ENCODE results near the gene HIGD2A. TPM values are rescaled to one million over a fixed set of nuclear protein-coding genes. Genes with fewer than 3 reads are reported as not detected.

Gene HIGD2A
- polyA plus RNA-seq, 1 donor from 2014 or later, result 61.8 TPM

- Histone ChIP-seq H3K27me3 (ENCODE audit: insufficient read depth, low read depth, low read length) (no peaks in the 10 kb centered on the region), H3K79me2 (replicated peaks; ENCODE audit: insufficient read depth, low read length) (peaks cover 4% of the 10 kb centered on the region), H4K20me1 (ENCODE audit: insufficient read depth) (no peaks in the 10 kb centered on the region), H3K9ac (ENCODE audit: low read length) (no peak overlapping the region), H3K4me2 (ENCODE audit: low read length) (no peak overlapping the region), H3K9me2 (ENCODE audit: insufficient read depth, low read length) (no peaks in the 10 kb centered on the region), H3K27ac (ENCODE audit: low read length) (no peak overlapping the region), H3K36me3 (ENCODE audit: insufficient read depth, low read length) (no peaks in the 10 kb centered on the region), H3K9me3 (ENCODE audit: low read length) (no peaks in the 10 kb centered on the region), H3K4me3 (ENCODE audit: low read length) (no peak overlapping the region), H3F3A (ENCODE audit: insufficient read depth, low read length, poor library complexity, severe bottlenecking) (no peaks in the 10 kb centered on the region), H2AFZ (ENCODE audit: low read depth, low read length) (no peak overlapping the region)
- TF ChIP-seq EP300 (conservative IDR thresholded peaks at IDR 0.05; ENCODE audit: poor library complexity, severe bottlenecking) (no peak), MXI1 (conservative IDR thresholded peaks at IDR 0.05; ENCODE audit: poor library complexity, severe bottlenecking) (no peak), SMC3 (conservative IDR thresholded peaks at IDR 0.05; ENCODE audit: poor library complexity) (no peak), EZH2 (IDR thresholded peaks at IDR 0.05; ENCODE audit: borderline replicate concordance, insufficient read depth, low read length, poor library complexity, severe bottlenecking) (no peak), POLR2AphosphoS5 (IDR thresholded peaks at IDR 0.05) (no peak), TAF1 (IDR thresholded peaks at IDR 0.05; ENCODE audit: low read depth) (no peak), RAD21 (conservative IDR thresholded peaks at IDR 0.05) (no peak), REST (IDR thresholded peaks at IDR 0.05; ENCODE audit: borderline replicate concordance) (no peak), CTCF (IDR thresholded peaks at IDR 0.05; ENCODE audit: poor library complexity, severe bottlenecking) (no peak)
Measured at GRCh38 chr5:176418251-176418650, 29.7 kb downstream of the HIGD2A start.

GRCh38 chr5:176420086-176420485 is 31.5 kb downstream of the HIGD2A start:
- H3K4me2 ChIP-seq (ENCODE audit: low read length), result no peak overlapping the region
- H3K79me2 ChIP-seq (replicated peaks; ENCODE audit: insufficient read depth, low read length), result peaks cover 4% of the 10 kb centered on the region
- no peaks in the 10 kb centered on the region for H4K20me1 ChIP-seq (ENCODE audit: insufficient read depth)
- no peaks in the 10 kb centered on the region for H3F3A ChIP-seq (ENCODE audit: insufficient read depth, low read length, poor library complexity, severe bottlenecking)
- no peak overlapping the region for H2AFZ ChIP-seq (ENCODE audit: low read depth, low read length)
- no peak overlapping the region for H3K4me3 ChIP-seq (ENCODE audit: low read length)
- no peaks in the 10 kb centered on the region for H3K9me2 ChIP-seq (ENCODE audit: insufficient read depth, low read length)
- H3K9me3 ChIP-seq (ENCODE audit: low read length), result no peaks in the 10 kb centered on the region
- no peak overlapping the region for H3K9ac ChIP-seq (ENCODE audit: low read length)
- TF ChIP-seq RAD21 (conservative IDR thresholded peaks at IDR 0.05) (no peak), REST (IDR thresholded peaks at IDR 0.05; ENCODE audit: borderline replicate concordance) (no peak), EP300 (conservative IDR thresholded peaks at IDR 0.05; ENCODE audit: poor library complexity, severe bottlenecking) (no peak), MXI1 (conservative IDR thresholded peaks at IDR 0.05; ENCODE audit: poor library complexity, severe bottlenecking) (no peak), CTCF (IDR thresholded peaks at IDR 0.05; ENCODE audit: poor library complexity, severe bottlenecking) (no peak), POLR2AphosphoS5 (IDR thresholded peaks at IDR 0.05) (no peak), SMC3 (conservative IDR thresholded peaks at IDR 0.05; ENCODE audit: poor library complexity) (no peak), EZH2 (IDR thresholded peaks at IDR 0.05; ENCODE audit: borderline replicate concordance, insufficient read depth, low read length, poor library complexity, severe bottlenecking) (no peak), TAF1 (IDR thresholded peaks at IDR 0.05; ENCODE audit: low read depth) (no peak)
- no peaks in the 10 kb centered on the region for H3K27me3 ChIP-seq (ENCODE audit: insufficient read depth, low read depth, low read length)
- H3K36me3 ChIP-seq (ENCODE audit: insufficient read depth, low read length), result no peaks in the 10 kb centered on the region
- H3K27ac ChIP-seq (ENCODE audit: low read length), result no peak overlapping the region

All from neural cell (in vitro differentiated cells).